Thoracic aorta (tissue), 2 donors: ENCODE results near the gene MISFA. TPM values are rescaled to one million over a fixed set of nuclear protein-coding genes. Genes with fewer than 3 reads are reported as not detected.
"Not testable (repeated sequence)": the region's sequence is repeated elsewhere in the genome, so short reads cannot be mapped to it uniquely, and the experiment has no call there.

Experiments used
- ATAC-seq: fragments of 150-250 bp; one replicate; pipeline ENCODE4 v1.8.0; 2017; ENCODE audit warnings: low read depth; ENCODE audit not compliant: insufficient number of reproducible peaks, low FRiP score
- DNase-seq: peaks from one replicate; pipeline ENCODE4 v3.0.0-alpha.2; 2020; ENCODE audit warnings: low spot score
- H3K27ac ChIP-seq, 2 donors: fragments of 200-600 bp; sonication (generic); 1 replicate in 1 of 2; 2 replicates in 1 of 2; pipeline ENCODE4 v1.5.1; 2016; ENCODE audit warnings: mild to moderate bottlenecking in 2 of 2, moderate library complexity in 2 of 2
- H3K27me3 ChIP-seq: fragments of 200-600 bp; sonication (generic); replicated peaks from 2 replicates; pipeline ENCODE4 v1.6.0; 2016; ENCODE audit warnings: mild to moderate bottlenecking; ENCODE audit not compliant: insufficient read depth
- H3K36me3 ChIP-seq: fragments of 200-600 bp; sonication (generic); one replicate; pipeline ENCODE4 v1.5.1; 2016
- H3K4me1 ChIP-seq, 2 donors: fragments of 200-600 bp; sonication (generic); 1 replicate in 1 of 2; 2 replicates in 1 of 2; pipeline versions ENCODE4 v1.5.1 to v1.6.0; 2016; ENCODE audit warnings: low read depth in 2 of 2, mild to moderate bottlenecking in 1 of 2; ENCODE audit not compliant: control insufficient read depth in 1 of 2
- H3K4me3 ChIP-seq: fragments of 200-600 bp; sonication (generic); 2 replicates; pipeline ENCODE4 v1.5.1; 2016; ENCODE audit warnings: mild to moderate bottlenecking
- H3K9me3 ChIP-seq: fragments of 200-600 bp; sonication (generic); 2 replicates; pipeline ENCODE4 v1.5.1; 2016
- CTCF ChIP-seq: fragments of 200-600 bp; sonication (generic); IDR thresholded peaks from one replicate; pipeline ENCODE4 v1.5.1; 2019; ENCODE audit warnings: antibody characterized with exemption
- total RNA-seq, 2 donors: library from RNA; depleted of rRNA; stranded (reverse); fragments of >200 nt; gene quantifications; one replicate each; pipeline versions ENCODE4 v1.1.0 to v1.2.3, GENCODE V29; 2016

Gene MISFA
- total RNA-seq, 2 donors from 2014 or later = 17.3 TPM; not detected in 1

DNA sequence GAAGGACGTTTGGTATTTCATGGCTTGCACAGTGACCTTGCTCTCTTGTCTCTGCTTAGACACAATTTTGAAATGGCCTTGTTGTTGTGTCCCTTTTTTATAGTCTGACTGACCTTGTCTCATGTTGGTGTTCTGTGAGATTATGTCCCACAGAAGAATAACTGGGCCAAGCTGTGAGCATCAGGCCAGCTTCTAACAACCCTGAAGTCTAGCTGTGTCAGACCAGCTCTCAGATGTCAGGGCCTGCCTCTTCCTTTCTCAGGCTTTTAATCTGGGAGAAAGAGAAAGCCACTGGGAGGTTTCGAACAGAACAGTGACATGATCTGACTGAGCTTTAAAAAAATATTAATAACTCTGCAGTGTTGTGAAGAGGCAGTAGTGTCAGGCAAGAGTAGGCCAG is 9.0 kb upstream of the MISFA start:
- no peak for TF ChIP-seq CTCF
- DNase-seq = no peak
- Histone ChIP-seq H3K4me1 (peaks cover 17 to 28% of the 10 kb centered on the region in 2 donors), H3K27ac (no peak overlapping the region), H3K4me3 (no peak overlapping the region), H3K27me3 (no peaks in the 10 kb centered on the region), H3K9me3 (no peaks in the 10 kb centered on the region), H3K36me3 (no peaks in the 10 kb centered on the region)
- ATAC-seq = no peak

- not testable (repeated sequence) for H3K27me3 ChIP-seq, H3K36me3 ChIP-seq, H3K9me3 ChIP-seq, H3K27ac ChIP-seq, ATAC-seq, H3K4me3 ChIP-seq, DNase-seq
- peaks cover 8 to 17% of the 10 kb centered on the region in 2 donors for H3K4me1 ChIP-seq
Observed at GRCh38 chr11:18594088-18594487, 5.5 kb upstream of the MISFA start.

GRCh38 chr11:18594999-18595749 is 4.4 kb upstream of the MISFA start:
- Histone ChIP-seq H3K9me3 (no peaks in the 10 kb centered on the region), H3K27me3 (no peaks in the 10 kb centered on the region), H3K4me3 (no peak overlapping the region), H3K36me3 (peaks cover 3% of the 10 kb centered on the region), H3K27ac (no peak overlapping the region), H3K4me1 (peaks cover under 1 to 7% of the 10 kb centered on the region in 2 donors)
- DNase-seq (no peak), ATAC-seq (no peak)
- TF ChIP-seq CTCF = no peak

- Histone ChIP-seq H3K27ac (no peak overlapping the region), H3K9me3 (no peaks in the 10 kb centered on the region), H3K27me3 (no peaks in the 10 kb centered on the region), H3K4me1 (peaks cover 4 to 8% of the 10 kb centered on the region in 2 donors), H3K36me3 (peaks cover under 1% of the 10 kb centered on the region), H3K4me3 (no peak overlapping the region)
- DNase-seq (no peak), ATAC-seq (no peak)
- no peak for TF ChIP-seq CTCF
Observed at GRCh38 chr11:18600915-18601569, 1.5 kb downstream of the MISFA start.

GRCh38 chr11:18608376-18608775 is 8.8 kb downstream of the MISFA start:
- no peak for ATAC-seq
- Histone ChIP-seq H3K27me3 (no peaks in the 10 kb centered on the region), H3K4me1 (peaks cover 0 to 2% of the 10 kb centered on the region in 2 donors), H3K9me3 (no peaks in the 10 kb centered on the region), H3K36me3 (peaks cover 20% of the 10 kb centered on the region), H3K4me3 (no peak overlapping the region), H3K27ac (no peak overlapping the region)
- no peak for TF ChIP-seq CTCF
- DNase-seq = no peak
